NCI-H748 treated with DMSO at 0.1 percent for 48 hours (cell line): ENCODE data around the gene CLUH.
A peak's percentile ranks its signal among the peaks of the same experiment; 100 is the strongest.
"Not testable (repeated sequence)": the region's sequence is repeated elsewhere in the genome, so short reads cannot be mapped to it uniquely, and the experiment has no call there.

ENCODE experiments used
- DNase-seq: peaks from one replicate; lab custom pipeline; 2025; lab: John Stamatoyannopoulos, UW

CLUH gene

DNA sequence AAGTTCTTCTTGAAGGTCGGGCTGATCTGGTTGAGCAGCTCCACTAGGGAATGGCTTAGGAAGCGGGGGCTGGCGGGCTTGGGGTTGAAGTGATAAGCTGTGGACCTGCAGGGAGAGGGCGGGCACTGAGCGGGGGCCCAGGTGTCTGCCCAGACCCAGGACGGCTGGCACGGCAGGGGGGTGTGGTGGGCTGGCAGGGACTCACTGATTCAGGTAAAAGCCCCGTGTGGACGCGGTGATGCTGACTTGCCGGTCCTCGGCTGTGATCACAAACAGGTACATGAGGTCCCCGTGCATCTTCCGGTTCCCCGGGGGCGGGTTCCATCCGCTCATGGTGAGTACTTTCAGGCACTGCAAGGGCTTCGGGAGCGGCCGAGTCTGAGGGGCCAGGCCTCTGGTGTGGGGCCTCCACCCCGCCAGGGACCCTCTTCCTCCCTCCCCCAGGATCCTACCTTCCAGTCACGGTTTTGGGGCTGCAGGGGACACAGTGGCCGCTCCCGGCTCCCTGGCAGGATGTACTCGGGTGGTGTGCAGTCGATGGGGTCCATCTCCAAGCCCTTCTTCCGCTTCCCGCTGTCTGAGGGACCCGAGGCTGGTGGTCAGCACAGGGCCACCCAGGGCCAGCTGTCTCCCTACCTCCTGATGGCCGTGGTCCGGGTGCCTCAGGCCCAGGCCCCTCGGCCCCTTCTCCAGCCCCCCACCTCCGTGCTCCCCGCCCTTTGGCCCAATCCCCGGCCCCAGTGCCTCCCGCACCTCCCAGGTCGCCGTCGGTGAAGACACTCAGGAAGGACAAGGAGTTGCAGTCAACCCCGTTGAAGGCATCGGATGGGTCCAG, 10.2 kb downstream of the CLUH start:
- DNase-seq = no peak

DNA sequence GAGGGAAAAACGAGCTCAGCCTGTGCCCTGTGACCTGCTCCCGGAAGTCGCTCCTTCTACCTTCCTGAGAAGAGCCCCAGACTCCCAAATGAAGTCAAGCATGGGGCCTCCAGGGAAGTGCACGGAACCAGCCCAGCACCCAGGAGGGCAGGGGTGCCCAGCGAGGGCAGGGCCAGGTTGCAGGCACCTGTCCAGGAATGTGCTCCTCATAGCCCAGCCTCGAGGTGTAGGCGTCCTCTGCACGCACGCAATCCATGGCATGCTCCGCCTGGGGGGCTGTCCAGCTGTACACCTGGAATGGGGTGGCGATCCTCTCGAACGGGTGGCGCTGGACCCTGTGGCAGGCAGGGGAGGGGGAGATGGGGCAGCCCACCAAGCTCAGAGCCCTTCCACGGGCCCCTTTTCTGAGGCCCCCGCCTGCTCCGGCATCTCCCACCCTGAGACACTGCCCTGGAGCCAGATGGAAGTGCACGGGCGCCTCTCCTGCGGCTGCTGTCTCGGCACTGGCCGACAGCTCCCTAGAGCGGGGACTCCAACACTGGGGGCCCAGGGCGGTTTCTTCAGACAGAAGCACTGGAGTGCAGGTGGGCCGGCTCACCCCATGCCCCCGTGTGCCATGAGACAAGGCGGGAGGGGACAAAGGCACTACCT, 10.9 kb downstream of the CLUH start:
- DNase-seq = peak; percentile 93

DNA sequence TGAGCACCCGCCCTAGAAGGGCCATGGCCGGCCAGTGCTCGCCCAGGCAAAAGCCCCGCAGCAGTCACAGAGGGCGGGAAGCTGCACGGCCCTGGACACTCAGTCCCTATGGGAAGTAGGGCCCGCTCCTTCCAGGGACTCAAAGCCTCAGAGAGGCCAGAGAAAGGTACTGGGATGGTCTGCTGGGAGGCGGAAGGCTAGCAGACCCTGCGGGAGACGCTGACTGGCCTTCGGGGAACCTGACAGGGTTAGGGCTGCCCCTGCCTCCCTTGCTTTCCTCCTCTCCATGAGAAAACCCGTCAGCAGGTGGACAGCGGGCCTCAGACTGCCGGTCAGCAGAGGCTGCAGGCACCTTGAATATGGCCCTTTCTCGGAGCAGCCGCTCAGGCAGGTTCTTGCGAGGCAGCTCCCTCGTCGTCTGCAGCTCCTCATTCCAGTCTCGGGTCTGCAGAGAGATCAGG, 11.5 kb downstream of the CLUH start:
- no peak for DNase-seq

DNA sequence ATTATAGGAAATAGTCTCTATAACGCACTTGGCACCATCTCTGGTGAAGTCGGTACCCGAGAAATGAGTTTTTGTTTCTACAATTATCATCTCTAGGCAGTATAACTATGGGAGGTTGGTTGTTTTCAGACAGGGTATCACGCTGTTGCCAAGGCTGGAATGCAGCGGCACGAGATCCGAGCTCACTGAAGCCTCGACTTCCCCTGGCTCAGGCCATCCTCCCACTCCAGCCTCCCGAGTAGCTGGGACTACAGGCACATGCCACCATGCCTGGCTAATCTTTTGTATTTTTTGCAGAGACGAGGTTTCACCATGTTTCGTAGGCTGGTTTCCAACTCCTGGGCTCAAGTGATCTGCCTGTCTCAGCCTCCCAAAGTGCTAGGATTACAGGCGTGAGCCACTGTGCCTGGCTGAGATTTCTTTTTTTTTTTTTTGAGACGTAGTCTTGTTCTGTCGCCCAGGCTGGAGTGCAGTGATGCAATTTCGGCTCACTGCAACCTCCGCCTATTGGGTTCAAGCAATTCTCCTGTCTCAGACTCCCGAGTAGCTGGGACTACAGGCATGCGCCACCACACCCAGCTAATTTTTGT, 12.3 kb downstream of the CLUH start:
- not testable (repeated sequence) for DNase-seq

DNA sequence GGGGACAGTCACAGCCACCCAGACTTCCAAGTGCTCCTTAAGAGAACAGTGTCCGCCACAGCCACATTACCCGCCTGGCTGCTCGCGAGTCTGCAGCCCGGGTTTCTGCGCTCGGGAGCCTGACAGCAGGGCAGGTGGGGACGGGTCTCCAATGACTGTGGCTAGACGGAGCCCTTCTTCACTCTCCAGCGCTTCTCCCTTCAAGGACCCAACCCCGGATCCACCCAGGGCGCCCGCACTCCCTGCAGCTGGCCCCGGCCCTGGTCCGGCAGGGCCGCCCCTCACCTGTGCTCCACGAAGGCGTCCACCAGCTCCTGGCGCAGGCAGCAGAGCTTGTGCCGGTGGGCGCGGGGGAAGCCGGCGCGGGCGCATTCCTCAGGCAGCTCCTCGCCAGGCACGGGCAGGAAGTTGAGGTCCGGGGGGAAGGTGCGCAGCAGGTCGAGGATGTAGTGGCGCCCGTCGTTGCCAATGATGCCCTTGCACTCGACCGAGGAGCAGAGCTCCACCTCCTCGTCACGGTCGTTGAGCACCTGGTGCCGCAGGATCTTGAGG, 13.9 kb downstream of the CLUH start:
- DNase-seq = no peak

DNA sequence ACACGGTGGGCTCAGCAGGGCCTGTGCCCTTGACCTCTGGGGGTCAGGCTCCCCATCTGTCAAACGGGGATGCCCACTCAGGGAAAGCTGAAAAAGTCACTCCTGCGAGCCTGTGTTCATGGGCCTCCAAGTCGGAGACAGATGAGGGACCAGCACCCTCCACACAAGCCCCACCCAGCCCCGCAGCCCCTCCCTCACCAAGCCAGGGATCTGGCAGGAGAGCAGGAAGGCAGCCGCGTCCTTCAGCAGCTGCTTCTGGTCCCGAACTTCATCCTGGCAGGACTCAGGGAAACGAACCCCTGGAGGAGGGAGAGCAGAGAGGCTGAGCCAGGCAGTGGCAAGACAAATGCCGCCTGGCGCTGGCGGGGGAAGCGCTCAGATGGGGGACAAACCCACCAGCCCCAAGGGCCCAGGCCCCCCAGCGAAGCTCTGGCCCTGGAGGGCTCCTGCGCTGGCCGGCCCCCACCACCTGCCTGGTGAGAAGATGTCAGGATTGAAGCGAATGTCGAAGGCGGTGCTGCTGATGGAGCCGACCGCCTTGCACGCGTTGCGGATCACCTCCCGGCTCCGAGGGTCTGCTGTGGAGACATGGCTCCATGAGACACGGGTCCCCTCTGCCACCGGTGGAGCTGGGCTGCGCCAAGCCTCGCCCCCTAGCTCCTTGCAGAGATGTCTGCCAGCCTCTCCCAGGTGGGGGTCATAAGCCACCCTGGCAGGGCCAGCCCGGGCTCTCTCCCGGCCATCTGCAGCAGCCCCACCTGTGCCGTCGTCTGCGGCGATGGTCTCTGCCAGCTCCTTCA, 15.4 kb downstream of the CLUH start:
- DNase-seq = no peak

DNA sequence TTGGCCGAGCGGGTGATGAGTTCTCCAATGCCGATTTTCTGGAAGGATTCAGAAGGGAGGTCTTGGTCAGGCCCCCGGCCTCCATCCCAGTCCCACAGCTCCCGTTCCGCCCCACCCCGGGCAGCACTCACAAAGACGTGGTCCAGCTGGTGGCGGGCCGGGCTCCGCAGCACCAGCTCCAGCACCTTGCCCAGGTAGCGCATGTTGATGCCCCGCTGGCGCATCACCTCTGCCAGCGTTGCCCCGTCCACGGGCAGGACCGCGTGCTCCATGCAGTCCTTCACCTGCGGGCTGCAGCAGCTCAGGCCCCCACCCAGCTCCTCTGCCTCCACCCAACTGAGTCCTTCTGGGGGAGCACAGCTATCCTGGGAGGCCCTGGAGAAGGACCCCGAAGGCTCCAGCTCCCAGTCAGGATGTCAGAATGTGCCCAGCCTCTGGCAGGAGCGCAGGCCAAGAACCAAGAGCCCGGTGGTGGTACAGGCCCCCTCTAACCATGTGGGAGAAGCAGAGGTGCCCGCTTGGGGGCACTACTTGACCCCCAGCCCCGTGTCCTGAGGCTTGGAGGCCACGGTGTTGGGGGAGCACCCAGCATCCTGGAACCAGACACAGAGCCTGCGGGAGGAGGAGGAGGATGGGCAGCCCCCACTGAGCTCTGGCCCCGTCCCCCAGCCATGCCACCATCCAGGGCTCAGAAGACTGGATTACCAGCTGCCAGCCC, 16.2 kb downstream of the CLUH start:
- no peak for DNase-seq

DNA sequence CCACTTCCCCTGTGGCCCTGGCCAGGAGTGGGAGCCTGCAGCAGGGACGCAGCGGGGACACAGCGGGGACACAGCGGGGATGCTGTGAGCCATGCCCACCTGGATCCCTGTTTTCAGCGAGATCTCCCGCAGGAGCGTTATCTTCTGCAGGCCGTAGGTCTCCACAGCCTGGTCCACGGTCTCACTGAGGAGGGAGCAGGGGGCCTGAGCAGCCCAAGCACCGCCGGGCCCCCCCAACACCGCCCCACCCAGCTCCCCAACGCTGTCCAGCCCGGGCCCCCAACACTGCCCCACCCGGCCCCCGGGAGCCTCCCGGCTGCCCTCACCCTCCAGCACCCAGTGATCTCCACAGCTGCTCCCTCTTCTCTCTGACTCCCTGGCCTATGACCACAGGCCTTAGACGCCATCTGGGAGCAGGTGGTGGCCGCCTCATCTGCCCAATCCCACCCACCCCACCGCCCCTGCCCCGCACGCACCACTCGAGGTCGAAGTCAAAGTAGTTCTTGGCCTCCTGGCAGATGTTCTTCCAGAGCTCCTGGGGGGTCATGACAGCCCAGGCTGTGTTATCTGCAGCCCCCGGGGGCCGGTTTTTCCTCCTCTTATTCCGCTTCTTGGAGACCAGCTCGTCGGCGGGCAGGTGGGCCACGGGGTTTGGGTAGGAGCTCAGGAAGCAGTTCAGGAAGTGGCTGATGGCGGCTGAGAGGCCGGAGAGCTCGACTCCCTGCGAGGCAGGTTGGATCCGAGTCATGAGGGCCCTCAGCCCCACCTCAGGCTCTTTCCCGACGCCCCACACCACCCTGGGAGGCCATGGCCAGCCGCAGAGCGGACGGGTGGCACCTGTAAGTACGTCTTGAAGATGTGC, 17.0 kb downstream of the CLUH start:
- DNase-seq = no peak

DNA sequence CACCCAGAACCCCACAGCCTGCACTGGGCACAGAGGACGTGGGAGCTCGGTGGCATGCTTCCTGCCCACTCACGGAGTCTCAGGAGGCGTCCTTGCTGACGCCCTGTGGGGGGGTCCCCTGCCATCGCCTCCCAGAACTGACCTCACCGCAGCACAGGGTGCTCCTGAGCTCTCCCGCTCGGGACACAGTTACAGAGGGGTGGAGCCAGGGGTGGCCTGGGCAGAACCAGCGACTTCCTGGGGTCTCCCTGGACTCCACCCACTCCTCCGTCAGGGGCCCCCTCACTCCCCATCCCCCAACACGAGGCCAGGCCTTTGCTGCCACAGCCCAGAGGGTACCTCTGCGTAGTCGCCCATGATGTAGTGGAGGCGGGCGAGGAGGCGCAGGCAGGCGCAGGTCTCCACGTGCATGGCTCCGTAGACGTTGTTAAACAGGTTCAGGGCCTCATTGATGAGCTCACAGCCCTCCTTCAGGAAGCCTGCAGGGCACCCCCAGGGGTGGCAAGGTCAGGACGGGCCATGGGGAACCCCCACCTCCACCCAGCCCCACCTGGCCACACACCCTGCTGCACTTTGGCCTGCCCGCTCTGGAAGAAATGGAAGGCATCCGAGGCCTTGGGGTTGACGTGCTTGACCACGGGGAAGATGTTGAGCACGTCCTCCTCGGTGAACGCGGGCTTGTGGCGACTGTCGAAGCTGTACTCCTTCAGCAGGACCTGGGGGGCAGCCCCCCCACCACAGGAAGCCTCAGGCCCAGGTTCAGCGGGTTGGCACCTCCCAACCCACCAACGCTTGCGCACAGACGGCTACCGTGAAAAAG, 17.8 kb downstream of the CLUH start:
- no peak for DNase-seq

DNA sequence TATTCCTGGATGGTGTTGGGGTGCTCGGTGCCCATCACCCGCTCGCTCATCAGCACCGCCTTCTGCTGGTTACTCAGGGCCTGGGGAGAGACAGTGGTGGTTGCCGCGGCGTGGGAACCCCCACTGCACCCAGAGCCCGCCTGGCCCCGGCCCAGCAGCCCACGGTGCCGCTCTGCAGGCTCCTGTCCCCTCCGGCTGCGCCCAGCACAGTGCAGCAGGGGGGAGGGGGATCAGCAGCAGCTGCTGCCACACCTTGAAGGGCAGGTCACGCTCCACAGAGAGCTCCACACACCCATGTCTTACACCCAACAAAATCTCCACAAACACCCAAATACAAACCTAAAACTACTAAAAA, 18.8 kb downstream of the CLUH start:
- DNase-seq = no peak

DNA sequence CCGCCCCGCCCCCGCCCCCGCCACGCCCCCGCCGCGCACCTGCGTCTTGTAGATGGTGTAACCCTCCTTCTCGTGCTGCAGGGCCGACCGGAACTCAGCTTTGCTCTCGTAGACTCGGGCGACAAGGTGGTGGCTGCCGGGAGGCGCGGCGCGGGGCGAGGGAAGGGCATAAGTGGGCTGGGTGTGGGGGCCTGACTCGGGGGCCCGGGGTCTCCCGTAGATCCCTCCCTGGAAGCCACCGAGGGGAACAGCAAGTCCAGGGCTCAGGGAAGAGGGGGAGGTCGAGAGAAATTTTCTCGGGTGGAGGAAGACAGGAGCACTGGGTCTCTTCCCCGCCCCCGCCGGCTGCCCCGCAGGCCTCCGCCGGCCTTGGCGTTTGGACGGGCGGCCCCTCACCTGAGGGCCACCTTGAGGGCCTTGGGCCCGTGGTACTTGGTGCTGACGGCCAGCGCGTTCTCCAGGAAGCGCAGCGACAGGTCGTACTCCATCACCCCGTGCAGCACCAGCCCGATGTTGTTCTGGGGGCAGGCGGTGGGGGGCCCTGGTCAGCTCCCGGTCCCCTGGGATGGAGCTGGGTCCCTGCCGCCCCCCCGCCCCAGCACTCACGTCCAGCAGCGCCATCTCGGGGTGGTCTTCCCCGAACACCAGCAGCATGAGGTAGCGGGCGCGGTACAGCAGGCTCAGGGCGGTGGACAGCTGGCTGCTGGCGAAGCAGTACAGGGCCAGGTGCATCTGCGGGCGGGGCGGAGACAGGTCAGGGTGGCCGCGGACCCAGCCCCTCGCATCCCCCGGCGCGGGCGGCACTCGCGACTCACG, 19.4 kb downstream of the CLUH start:
- DNase-seq = no peak

DNA sequence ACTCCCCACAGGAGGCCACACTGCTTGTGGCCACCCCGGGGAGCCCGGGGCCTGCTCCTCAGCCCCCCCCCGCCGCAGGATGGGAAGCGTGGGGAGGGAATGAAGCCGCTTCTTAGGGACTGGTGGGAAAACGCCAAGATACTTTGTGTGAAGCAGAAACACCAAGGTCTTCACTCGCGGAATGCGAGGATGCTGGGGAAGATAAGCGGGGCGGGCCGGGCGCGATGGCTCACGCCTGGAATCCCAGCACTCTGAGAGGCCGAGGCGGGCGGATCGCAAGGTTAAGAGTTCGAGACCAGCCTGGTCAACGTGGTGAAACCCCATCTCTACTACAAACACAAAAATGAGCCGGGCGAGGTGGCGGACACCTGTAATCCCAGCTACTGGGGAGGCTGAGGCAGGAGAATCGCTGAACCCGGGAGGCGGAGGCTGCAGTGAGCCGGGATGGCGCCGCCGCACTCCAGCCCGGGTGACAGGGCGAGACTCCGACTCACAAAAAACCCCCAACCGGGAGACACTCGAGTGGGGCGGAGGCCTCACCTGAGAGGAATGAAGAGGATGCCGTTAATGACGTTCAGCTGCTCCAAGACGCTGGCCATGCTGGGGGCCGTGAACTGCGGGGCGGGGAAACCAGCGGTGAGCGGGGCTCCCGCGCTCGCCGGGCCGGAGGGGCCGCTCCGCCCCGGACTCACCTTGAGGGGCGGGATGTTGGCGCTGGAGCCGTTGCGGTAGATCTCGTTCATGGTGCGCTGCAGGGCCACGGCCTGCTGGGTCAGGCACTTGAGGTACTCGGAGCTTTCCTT, 20.3 kb downstream of the CLUH start:
- no peak for DNase-seq

DNA sequence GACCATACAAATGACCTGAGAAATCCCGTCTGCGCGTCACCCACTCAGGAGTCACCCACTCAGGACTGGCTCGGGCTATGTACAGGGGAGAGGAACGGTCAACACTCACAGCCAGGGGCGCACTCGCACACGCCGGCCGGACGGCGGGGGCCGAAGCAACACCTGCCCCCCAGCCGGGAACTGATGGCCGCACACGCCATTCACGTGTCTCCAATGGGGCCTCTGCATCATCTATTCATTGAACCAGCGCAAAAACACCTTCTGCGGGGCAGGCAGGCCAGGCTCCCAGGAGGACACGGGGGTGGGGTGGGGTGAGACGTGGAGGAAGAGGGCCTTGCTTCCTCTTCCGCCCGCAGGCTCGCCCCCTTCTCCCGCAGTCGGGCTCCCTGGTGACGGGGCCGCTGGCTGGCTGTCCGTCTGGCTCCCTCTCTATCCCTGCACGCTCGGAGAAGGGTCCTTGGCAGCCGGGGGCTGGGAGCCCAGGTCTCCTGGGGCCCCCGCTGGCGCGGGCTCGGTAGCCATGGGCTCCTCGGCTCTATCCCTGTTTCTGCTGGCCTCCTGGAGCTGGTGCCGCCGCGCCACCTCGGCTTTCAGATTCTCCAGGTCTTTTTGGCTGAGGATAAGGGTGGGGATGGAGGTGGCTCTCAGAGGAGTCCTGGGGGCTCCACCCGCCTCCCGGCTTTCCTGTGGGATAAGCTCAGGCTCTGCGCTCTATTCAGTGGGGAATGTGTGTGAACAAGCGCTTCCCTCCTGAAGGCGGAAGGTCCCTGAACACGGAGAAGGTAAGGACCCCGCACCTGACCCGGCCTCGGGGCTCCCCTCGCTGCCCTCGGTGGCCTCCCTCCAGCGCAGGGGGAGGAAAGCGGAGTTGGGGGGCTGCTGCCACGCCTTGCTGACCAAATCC, 21.1 kb downstream of the CLUH start:
- no peak for DNase-seq

DNA sequence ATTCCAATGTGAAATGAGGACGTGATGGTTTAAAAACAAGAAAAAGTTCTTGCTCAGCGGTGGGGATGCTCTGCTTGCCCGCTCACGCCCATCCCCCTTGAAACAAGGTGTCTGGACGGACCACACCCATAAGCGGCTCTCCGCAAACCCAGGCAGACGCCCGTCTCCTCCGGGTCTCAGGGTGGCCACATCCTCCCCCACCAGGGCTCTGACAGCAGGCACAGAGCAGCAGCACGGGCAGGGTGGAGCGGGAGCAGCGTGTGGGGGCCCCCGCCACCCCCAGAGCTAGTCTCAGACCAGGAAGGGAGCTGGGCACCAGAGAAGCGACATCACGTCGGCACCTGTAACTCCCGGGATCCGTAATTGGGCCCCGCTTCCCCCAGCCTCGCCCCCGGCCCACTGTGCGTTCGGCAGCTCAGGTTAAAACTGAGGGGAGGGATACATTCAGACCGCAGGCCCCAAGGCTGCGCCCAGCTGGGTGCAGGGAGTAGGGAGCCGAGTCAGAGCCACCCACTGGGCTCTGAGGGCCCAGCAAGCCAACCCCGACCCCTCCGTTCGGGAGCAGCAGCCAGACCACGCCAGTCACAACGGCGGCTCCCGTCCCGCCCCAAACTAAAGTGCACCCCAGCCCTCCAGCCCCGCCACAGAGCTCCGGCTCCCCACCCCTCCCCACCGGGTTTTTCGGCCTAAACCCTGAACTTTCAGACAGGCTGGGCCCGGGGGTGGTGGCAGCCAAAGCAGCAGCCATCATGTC, 22.0 kb downstream of the CLUH start:
- DNase-seq = no peak

DNA sequence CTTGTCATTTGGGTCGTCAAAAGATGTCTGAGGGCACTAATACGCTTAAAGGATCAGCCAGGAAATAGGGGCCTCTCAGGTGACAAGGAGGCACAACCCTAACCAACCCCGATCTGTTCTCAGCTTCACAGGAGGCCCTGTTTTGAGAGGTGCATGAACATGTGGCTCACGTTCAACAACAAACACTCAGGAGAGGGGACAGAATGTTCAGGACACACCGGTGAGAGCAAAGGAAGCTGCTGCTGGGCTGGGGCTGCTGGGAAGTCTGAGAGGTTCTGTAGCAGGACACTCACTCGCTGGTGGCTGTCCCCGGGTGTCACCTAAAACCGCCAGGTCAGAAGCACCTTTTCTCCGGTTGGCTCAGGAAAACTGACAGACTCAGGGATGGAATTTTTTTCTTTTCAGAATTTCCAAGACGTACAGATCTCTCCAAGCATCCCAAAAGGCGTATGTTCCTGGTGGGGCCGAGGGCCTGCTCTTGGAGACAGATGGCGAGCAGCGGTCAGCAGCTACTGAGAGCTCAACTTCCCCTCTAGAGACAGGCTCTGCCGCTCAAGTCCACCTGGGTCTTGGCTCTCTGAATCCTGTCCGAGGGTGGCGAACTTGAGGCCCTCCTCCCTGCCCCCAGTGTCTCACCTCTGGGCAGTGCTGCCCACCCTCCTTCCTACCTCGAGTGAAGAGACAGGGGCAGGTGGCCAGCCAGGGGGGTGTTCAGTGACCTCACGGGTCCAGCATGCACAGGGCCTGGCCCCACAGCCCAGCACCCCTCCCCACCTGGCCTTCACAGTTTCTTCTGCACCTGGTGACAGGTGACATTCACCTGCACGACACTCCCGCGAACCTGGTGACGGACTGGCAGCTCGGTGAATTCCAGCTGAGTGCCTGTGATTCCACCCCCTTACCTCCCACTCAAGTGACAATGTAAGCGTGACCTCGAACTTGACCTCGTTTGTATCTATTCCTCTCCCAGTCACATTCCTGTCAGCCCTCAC, 22.9 kb downstream of the CLUH start:
- peak; percentile 38 for DNase-seq
